DND-41 (cell line): ENCODE measurements around the gene LMO4.

Experiments used
- ATAC-seq: fragments of 200-7000 bp; cut with Tn5 transposase; 3 replicates; pipeline ENCODE4 v1.9.1; 2021; ENCODE audit warnings: low read depth; ENCODE audit not compliant: insufficient read depth
- DNase-seq: peaks from one replicate; pipeline ENCODE4 v3.0.0-alpha.2; 2020
- H2AFZ ChIP-seq: 2 replicates; pipeline ENCODE4 v1.6.0; 2012; ENCODE audit warnings: low read depth, low read length
- H3K27ac ChIP-seq: 2 replicates; pipeline ENCODE4 v1.5.1; 2012; ENCODE audit warnings: low read length, inconsistent platforms
- H3K27me3 ChIP-seq: fragments of 200-600 bp; sonication (generic); 2 replicates; pipeline ENCODE4 v1.6.0; 2012; ENCODE audit warnings: low read length, mild to moderate bottlenecking, inconsistent platforms; ENCODE audit not compliant: insufficient read depth, poor library complexity
- H3K36me3 ChIP-seq: 2 replicates; pipeline ENCODE4 v1.5.1; 2012; ENCODE audit warnings: low read length, inconsistent platforms; ENCODE audit not compliant: insufficient read depth
- H3K4me1 ChIP-seq: 2 replicates; pipeline ENCODE4 v1.5.1; 2012; ENCODE audit warnings: mild to moderate bottlenecking, low read length; ENCODE audit not compliant: insufficient read depth
- H3K4me2 ChIP-seq: 2 replicates; pipeline ENCODE4 v1.6.0; 2012; ENCODE audit warnings: mild to moderate bottlenecking, moderate library complexity, low read length, inconsistent platforms; ENCODE audit not compliant: insufficient read depth
- H3K4me3 ChIP-seq, 2 experiments: fragments of 200-600 bp in 1 of 2; shearing (Covaris generic) in 1 of 2; 2 replicates each; pipeline ENCODE4 v1.5.1; 2012 to 2016; ENCODE audit warnings: inconsistent platforms in 2 of 2, low read length in 2 of 2, mild to moderate bottlenecking in 2 of 2, low read depth in 1 of 2, moderate library complexity in 1 of 2
- H3K79me2 ChIP-seq: 2 replicates; pipeline ENCODE4 v1.6.0; 2012; ENCODE audit warnings: low read length, inconsistent platforms; ENCODE audit not compliant: insufficient read depth
- H3K9ac ChIP-seq: 2 replicates; pipeline ENCODE4 v1.6.0; 2012; ENCODE audit warnings: low read depth, mild to moderate bottlenecking, inconsistent platforms, low read length, moderate library complexity
- H3K9me3 ChIP-seq: 2 replicates; pipeline ENCODE4 v1.5.1; 2012; ENCODE audit warnings: low read length, moderate library complexity, mild to moderate bottlenecking, inconsistent platforms; ENCODE audit not compliant: insufficient read depth, severe bottlenecking
- H4K20me1 ChIP-seq: 2 replicates; pipeline ENCODE4 v1.6.0; 2012; ENCODE audit warnings: low read length; ENCODE audit not compliant: insufficient read depth
- EZH2 ChIP-seq: IDR thresholded peaks from 3 replicates; pipeline ENCODE4 v1.6.1; 2012; ENCODE audit warnings: borderline replicate concordance, low read depth, mild to moderate bottlenecking, moderate library complexity, low read length, inconsistent platforms; ENCODE audit not compliant: severe bottlenecking
- TF ChIP-seq, protein P1 (sequence below): IDR thresholded peaks from 2 replicates; pipeline ENCODE4 v1.5.1; 2012; ENCODE audit warnings: borderline replicate concordance, low read length, moderate library complexity, mild to moderate bottlenecking; ENCODE audit not compliant: poor library complexity, severe bottlenecking; ENCODE audit errors: extremely low read depth

LMO4 gene

DNA sequence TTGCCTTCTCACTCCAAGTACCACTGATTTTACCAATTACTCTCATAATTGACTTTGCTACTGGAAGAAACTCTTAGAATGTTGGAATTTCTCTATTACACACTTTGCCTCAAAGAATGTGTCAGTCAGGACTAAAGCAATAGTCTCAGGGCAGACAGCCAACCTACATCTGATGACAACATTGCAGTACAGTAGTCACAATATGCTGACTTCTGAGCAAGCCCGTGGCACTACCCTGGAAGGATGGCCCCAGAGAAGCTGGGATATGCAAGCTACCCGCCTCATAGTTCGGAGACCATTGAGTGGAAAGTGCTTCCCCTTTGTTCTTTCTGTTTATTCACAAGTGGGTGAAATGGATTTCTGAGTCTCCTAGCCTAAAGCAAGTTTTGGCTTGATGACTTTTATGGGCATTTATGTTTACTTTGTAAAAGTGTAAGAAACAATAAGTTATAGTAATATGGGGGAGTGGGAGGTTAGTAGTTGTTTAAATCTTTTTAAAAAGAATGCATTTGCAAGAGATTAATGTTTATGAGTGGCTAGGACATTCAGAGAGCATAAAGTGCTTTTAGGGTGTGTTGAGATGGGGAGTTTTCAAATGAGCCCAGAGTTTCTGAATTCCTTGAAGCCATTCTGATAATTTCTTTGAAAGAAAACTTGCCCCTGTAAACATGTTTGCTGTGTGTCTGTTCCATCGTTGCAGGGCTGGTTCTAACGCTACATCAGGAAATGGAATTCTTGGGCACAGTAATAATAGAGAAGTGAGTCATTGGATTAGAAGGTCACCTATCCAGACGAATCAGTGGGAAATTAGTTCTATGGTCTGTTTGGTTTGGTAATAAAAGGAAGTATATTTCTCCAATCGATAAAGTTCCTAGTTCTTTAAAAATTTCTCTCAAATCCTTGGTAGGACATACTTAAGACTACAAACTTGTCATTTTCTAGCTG lies 63.8 kb downstream of the LMO4 start:
- no peak overlapping the region for H3K4me2 ChIP-seq
- no peaks in the 10 kb centered on the region for H3K36me3 ChIP-seq
- no peak overlapping the region for H2AFZ ChIP-seq
- no peak overlapping the region for H3K27ac ChIP-seq
- TF ChIP-seq, protein P1, sequence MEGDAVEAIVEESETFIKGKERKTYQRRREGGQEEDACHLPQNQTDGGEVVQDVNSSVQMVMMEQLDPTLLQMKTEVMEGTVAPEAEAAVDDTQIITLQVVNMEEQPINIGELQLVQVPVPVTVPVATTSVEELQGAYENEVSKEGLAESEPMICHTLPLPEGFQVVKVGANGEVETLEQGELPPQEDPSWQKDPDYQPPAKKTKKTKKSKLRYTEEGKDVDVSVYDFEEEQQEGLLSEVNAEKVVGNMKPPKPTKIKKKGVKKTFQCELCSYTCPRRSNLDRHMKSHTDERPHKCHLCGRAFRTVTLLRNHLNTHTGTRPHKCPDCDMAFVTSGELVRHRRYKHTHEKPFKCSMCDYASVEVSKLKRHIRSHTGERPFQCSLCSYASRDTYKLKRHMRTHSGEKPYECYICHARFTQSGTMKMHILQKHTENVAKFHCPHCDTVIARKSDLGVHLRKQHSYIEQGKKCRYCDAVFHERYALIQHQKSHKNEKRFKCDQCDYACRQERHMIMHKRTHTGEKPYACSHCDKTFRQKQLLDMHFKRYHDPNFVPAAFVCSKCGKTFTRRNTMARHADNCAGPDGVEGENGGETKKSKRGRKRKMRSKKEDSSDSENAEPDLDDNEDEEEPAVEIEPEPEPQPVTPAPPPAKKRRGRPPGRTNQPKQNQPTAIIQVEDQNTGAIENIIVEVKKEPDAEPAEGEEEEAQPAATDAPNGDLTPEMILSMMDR = no peak
- TF ChIP-seq EZH2 = no peak
- ATAC-seq (no peak), DNase-seq (no peak)
- no peaks in the 10 kb centered on the region for H3K9me3 ChIP-seq
- H3K4me1 ChIP-seq = no peaks in the 10 kb centered on the region
- H4K20me1 ChIP-seq = no peaks in the 10 kb centered on the region
- H3K27me3 ChIP-seq = no peaks in the 10 kb centered on the region
- H3K9ac ChIP-seq = no peak overlapping the region
- H3K4me3 ChIP-seq = no peak overlapping the region
- no peaks in the 10 kb centered on the region for H3K79me2 ChIP-seq

DNA sequence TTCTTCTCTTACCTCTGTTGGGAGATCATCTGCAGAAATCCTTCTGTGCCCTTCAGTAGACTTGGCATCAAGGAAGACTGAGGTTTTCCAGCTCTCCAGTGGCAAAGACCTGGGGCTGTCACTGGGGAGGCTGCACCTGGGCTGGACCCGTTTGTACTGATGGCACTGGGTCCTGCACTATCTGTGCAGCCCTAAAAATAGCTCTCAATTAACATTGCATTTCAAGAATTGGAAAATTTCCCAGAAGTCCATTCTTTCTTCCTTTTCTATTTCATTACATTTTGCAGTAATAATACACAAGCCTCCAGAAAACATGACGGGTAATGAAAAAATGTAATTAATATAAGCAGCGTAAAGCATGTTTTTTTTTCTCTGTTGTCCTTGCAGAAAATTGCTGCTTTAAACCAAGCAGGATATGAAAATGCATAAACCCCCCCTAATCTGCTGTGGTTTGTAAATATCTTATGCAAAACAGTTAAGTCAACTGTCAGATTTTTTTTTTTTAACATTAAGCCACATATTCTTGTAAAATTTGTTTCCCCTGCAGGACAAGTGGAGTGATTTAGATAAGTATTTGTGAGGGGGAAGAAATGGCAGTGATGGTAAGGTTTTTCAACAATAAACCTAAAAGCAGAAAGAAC lies 64.9 kb downstream of the LMO4 start:
- Histone ChIP-seq H3K9ac (no peak overlapping the region), H3K4me3 (no peak overlapping the region), H3K4me1 (no peaks in the 10 kb centered on the region), H3K79me2 (no peaks in the 10 kb centered on the region), H2AFZ (no peak overlapping the region), H3K27me3 (no peaks in the 10 kb centered on the region), H3K27ac (no peak overlapping the region), H4K20me1 (no peaks in the 10 kb centered on the region), H3K36me3 (no peaks in the 10 kb centered on the region), H3K4me2 (no peak overlapping the region), H3K9me3 (no peaks in the 10 kb centered on the region)
- TF ChIP-seq, protein P1 = no peak
- TF ChIP-seq EZH2 = no peak
- DNase-seq (no peak), ATAC-seq (no peak)

DNA sequence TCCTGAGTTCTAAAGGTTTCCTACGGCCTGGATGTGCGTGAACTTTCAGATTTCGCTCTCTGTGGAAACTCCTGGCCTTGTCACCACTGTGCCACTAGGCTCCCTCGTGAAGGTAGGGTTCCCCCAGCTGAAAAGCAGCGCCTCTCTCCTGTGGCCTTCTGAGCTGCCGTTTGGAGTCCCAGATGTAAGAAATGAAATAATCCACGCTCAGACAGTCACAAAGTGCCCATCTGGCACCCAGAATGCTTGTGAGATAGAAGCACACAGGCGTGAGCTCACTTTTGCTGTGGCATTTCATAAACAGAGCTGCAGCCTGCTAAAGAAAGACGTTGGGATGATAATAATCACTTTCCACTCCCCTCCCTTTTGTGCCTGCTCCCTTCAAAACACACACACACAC lies 65.8 kb downstream of the LMO4 start:
- Histone ChIP-seq H3K36me3 (no peaks in the 10 kb centered on the region), H3K27ac (no peak overlapping the region), H3K79me2 (no peaks in the 10 kb centered on the region), H3K4me3 (no peak overlapping the region), H3K4me2 (no peak overlapping the region), H3K4me1 (no peaks in the 10 kb centered on the region), H3K27me3 (no peaks in the 10 kb centered on the region), H2AFZ (no peak overlapping the region), H4K20me1 (no peaks in the 10 kb centered on the region), H3K9ac (no peak overlapping the region), H3K9me3 (no peaks in the 10 kb centered on the region)
- TF ChIP-seq, protein P1 = no peak
- no peak for TF ChIP-seq EZH2
- ATAC-seq = no peak
- no peak for DNase-seq
